HEK293T (cell line): ENCODE results near the gene PLCB4.

ENCODE experiments used
- ARNT ChIP-seq: fragments of 450-650 bp; IDR thresholded peaks from 2 replicates; pipeline ENCODE4 v1.6.1; 2017; ENCODE audit warnings: mild to moderate bottlenecking
- BHLHE40 ChIP-seq: fragments of 450-650 bp; IDR thresholded peaks from 2 replicates; pipeline ENCODE4 v1.6.1; 2016; ENCODE audit warnings: mild to moderate bottlenecking, moderate library complexity, borderline replicate concordance
- CTBP1 ChIP-seq: fragments of 450-650 bp; IDR thresholded peaks from 2 replicates; pipeline ENCODE4 v1.6.1; 2016; ENCODE audit warnings: borderline replicate concordance
- FOXK2 ChIP-seq: fragments of 450-650 bp; IDR thresholded peaks from 2 replicates; pipeline ENCODE4 v1.6.1; 2016; ENCODE audit warnings: mild to moderate bottlenecking
- L3MBTL2 ChIP-seq: fragments of 450-650 bp; conservative IDR thresholded peaks from 2 replicates; pipeline ENCODE4 v1.6.1; 2016; ENCODE audit warnings: mild to moderate bottlenecking
- LEF1 ChIP-seq: fragments of 450-650 bp; IDR thresholded peaks from 2 replicates; pipeline ENCODE4 v1.6.1; 2017; ENCODE audit warnings: mild to moderate bottlenecking, borderline replicate concordance
- SP1 ChIP-seq: fragments of 450-650 bp; IDR thresholded peaks from 2 replicates; pipeline ENCODE4 v1.6.1; 2017
- SUZ12 ChIP-seq: fragments of 450-650 bp; IDR thresholded peaks from 2 replicates; pipeline ENCODE4 v1.6.1; 2016; ENCODE audit warnings: mild to moderate bottlenecking
- TF ChIP-seq, protein P1 (sequence below): fragments of 450-650 bp; IDR thresholded peaks from 2 replicates; pipeline ENCODE4 v1.6.1; 2016

GRCh38 chr20:9388813-9389161, 319.9 kb downstream of the PLCB4 start:
- TF ChIP-seq, protein P1, sequence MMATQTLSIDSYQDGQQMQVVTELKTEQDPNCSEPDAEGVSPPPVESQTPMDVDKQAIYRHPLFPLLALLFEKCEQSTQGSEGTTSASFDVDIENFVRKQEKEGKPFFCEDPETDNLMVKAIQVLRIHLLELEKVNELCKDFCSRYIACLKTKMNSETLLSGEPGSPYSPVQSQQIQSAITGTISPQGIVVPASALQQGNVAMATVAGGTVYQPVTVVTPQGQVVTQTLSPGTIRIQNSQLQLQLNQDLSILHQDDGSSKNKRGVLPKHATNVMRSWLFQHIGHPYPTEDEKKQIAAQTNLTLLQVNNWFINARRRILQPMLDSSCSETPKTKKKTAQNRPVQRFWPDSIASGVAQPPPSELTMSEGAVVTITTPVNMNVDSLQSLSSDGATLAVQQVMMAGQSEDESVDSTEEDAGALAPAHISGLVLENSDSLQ: no peak
- TF ChIP-seq SP1: no peak
- TF ChIP-seq SUZ12: no peak
- TF ChIP-seq ARNT: no peak
- TF ChIP-seq L3MBTL2: no peak
- TF ChIP-seq CTBP1: no peak
- no peak for TF ChIP-seq FOXK2
- TF ChIP-seq BHLHE40: no peak
- TF ChIP-seq LEF1: no peak
